Measurements from ENCODE around the gene PDCD7.
A peak's percentile ranks its signal among the peaks of the same experiment; 100 is the strongest.
"Not testable (repeated sequence)": the region's sequence is repeated elsewhere in the genome, so short reads cannot be mapped to it uniquely, and the experiment has no call there.

PDCD7 gene

GRCh38 chr15:65133548-65134200 lies at the start of gene PDCD7:
Gene PDCD7, minus strand, starts transcription at chr15:65133808. Its CDS starts 27 bp downstream, at chr15:65133781.
- DNase-seq, result peak; percentile 97

GRCh38 chr15:65182538-65182937 lies 48.9 kb upstream of the PDCD7 start:
- DNase-seq, result no peak

GRCh38 chr15:65181582-65182353 lies 48.2 kb upstream of the PDCD7 start:
- DNase-seq, result not testable (repeated sequence)

- DNase-seq, result no peak
Observed at GRCh38 chr15:65180167-65180566, 46.6 kb upstream of the PDCD7 start.

GRCh38 chr15:65177901-65178300 lies 44.3 kb upstream of the PDCD7 start:
- no peak for DNase-seq

GRCh38 chr15:65176056-65176455 lies 42.4 kb upstream of the PDCD7 start:
- DNase-seq, result no peak

GRCh38 chr15:65175511-65175910 lies 41.9 kb upstream of the PDCD7 start:
- DNase-seq, result no peak

GRCh38 chr15:65174509-65174908 lies 40.9 kb upstream of the PDCD7 start:
- no peak for DNase-seq

GRCh38 chr15:65172531-65172930 lies 38.9 kb upstream of the PDCD7 start:
- DNase-seq, result no peak

- DNase-seq, result no peak
Observed at GRCh38 chr15:65171428-65171827, 37.8 kb upstream of the PDCD7 start.

GRCh38 chr15:65165875-65166274 lies 32.3 kb upstream of the PDCD7 start:
- DNase-seq, result no peak

GRCh38 chr15:65164139-65164538 lies 30.5 kb upstream of the PDCD7 start:
- DNase-seq, result no peak

- DNase-seq, result no peak
Observed at GRCh38 chr15:65163041-65163440, 29.4 kb upstream of the PDCD7 start.

- no peak for DNase-seq
Observed at GRCh38 chr15:65156692-65157091, 23.1 kb upstream of the PDCD7 start.

- DNase-seq, result no peak
Observed at GRCh38 chr15:65154720-65155119, 21.1 kb upstream of the PDCD7 start.

GRCh38 chr15:65147902-65148301 lies 14.3 kb upstream of the PDCD7 start:
- no peak for DNase-seq

- DNase-seq, result no peak
Observed at GRCh38 chr15:65146438-65146837, 12.8 kb upstream of the PDCD7 start.

GRCh38 chr15:65138631-65139030 lies 5.0 kb upstream of the PDCD7 start:
- DNase-seq, result not testable (repeated sequence)

GRCh38 chr15:65137893-65138292 lies 4.3 kb upstream of the PDCD7 start:
- DNase-seq, result not testable (repeated sequence)

GRCh38 chr15:65137089-65137488 lies 3.5 kb upstream of the PDCD7 start:
- DNase-seq, result not testable (repeated sequence)

GRCh38 chr15:65134538-65134937 lies 930 bp upstream of the PDCD7 start:
- no peak for DNase-seq

GRCh38 chr15:65132878-65133547 lies 595 bp downstream of the PDCD7 start:
- peak; percentile 75 for DNase-seq

- DNase-seq, result no peak
Observed at GRCh38 chr15:65130941-65131340, 2.7 kb downstream of the PDCD7 start.

GRCh38 chr15:65115542-65115941 lies 18.1 kb downstream of the PDCD7 start:
- peak; percentile 93 for DNase-seq
